OCI-LY3 (cell line): ENCODE results near the gene ACAN.
A peak's percentile ranks its signal among the peaks of the same experiment; 100 is the strongest.

Source experiments
- H2AFZ ChIP-seq: fragments of 200-600, 300-600 bp; shearing (Covaris generic); 2 replicates; pipeline ENCODE4 v1.6.0; 2014; ENCODE audit warnings: antibody characterized with exemption, low read depth, low read length
- H3K27ac ChIP-seq: fragments of 200-600, 300-600 bp; sonication (generic); 2 replicates; pipeline ENCODE4 v1.5.1; 2014; ENCODE audit warnings: mild to moderate bottlenecking, low read length, moderate library complexity, mixed read lengths
- H3K27me3 ChIP-seq: fragments of 200-600, 300-600 bp; sonication (generic); 2 replicates; pipeline ENCODE4 v1.6.1; 2014; ENCODE audit warnings: low read depth, low read length, mixed read lengths
- H3K36me3 ChIP-seq: fragments of 200-600, 300-600 bp; sonication (generic); replicated peaks from 2 replicates; pipeline ENCODE3; 2014; ENCODE audit warnings: low read depth, low read length, mixed read lengths
- H3K4me1 ChIP-seq: fragments of 300-600, 200-600 bp; sonication (generic); 2 replicates; pipeline ENCODE4 v1.6.1; 2014; ENCODE audit warnings: low read length, mixed read lengths
- H3K4me2 ChIP-seq: fragments of 200-600, 300-600 bp; sonication (generic); 2 replicates; pipeline ENCODE4 v1.6.1; 2014; ENCODE audit warnings: low read length, mixed read lengths
- H3K4me3 ChIP-seq: fragments of 300-600, 200-600 bp; sonication (generic); 2 replicates; pipeline ENCODE4 v1.5.1; 2014; ENCODE audit warnings: antibody characterized with exemption, mild to moderate bottlenecking, low read length, moderate library complexity
- H3K79me2 ChIP-seq: fragments of 300-600, 200-600 bp; shearing (Covaris generic); 2 replicates; pipeline ENCODE4 v1.6.1; 2014; ENCODE audit warnings: mild to moderate bottlenecking, low read length, mixed read lengths
- H3K9ac ChIP-seq: fragments of 300-600, 200-600 bp; shearing (Covaris generic); 2 replicates; pipeline ENCODE4 v1.6.0; 2014; ENCODE audit warnings: mild to moderate bottlenecking, low read length, moderate library complexity
- H3K9me3 ChIP-seq: fragments of 200-600, 300-600 bp; shearing (Covaris generic); 2 replicates; pipeline ENCODE4 v1.6.1; 2014; ENCODE audit warnings: low read length, mixed read lengths; ENCODE audit not compliant: insufficient read depth
- H4K20me1 ChIP-seq: fragments of 200-600, 300-600 bp; sonication (generic); 2 replicates; pipeline ENCODE4 v1.6.1; 2016; ENCODE audit warnings: low read length, mixed read lengths; ENCODE audit not compliant: insufficient read depth
- EZH2phosphoT487 ChIP-seq: fragments of 200-600 bp; shearing (Covaris generic); IDR thresholded peaks from 2 replicates; pipeline ENCODE4 v1.6.1; 2018; ENCODE audit warnings: antibody characterized with exemption, mixed run types, low read depth
- TF ChIP-seq, protein P1 (sequence below): fragments of 200-600, 300-600 bp; sonication (generic); IDR thresholded peaks from 2 replicates; pipeline ENCODE4 v1.5.1; 2014; ENCODE audit warnings: antibody characterized with exemption, low read length, low read depth

The ACAN gene

DNA sequence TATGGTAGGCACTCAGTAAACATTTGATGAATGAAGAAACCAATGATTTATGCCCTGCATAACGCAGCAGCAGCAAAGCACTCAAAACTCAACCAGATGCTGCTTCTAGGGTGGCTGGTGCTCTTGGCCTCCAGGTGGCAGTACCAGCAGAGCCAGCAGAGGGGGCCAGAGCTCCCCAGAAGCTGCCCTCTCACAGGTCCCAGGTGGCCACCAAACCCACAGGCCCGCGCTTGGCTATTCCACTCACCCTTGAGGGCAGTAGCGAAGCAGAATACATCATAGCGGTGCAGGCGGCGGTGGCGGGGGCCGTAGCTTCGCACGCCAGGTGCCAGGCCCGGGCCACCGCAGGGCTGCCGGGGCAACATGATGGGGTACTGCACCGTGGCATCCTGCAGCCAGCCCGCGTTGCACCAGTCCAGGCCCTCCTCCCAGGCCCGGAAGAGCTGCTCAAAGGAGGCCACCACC is 75.5 kb downstream of the ACAN start:
- Histone ChIP-seq H3K27me3 (no peaks in the 10 kb centered on the region), H3K4me2 (no peak overlapping the region), H3K36me3 (no peaks in the 10 kb centered on the region), H2AFZ (no peak overlapping the region), H4K20me1 (no peaks in the 10 kb centered on the region), H3K9ac (no peak overlapping the region), H3K9me3 (no peaks in the 10 kb centered on the region), H3K4me1 (no peaks in the 10 kb centered on the region), H3K4me3 (no peak overlapping the region), H3K27ac (no peak overlapping the region), H3K79me2 (no peaks in the 10 kb centered on the region)
- TF ChIP-seq, protein P1, sequence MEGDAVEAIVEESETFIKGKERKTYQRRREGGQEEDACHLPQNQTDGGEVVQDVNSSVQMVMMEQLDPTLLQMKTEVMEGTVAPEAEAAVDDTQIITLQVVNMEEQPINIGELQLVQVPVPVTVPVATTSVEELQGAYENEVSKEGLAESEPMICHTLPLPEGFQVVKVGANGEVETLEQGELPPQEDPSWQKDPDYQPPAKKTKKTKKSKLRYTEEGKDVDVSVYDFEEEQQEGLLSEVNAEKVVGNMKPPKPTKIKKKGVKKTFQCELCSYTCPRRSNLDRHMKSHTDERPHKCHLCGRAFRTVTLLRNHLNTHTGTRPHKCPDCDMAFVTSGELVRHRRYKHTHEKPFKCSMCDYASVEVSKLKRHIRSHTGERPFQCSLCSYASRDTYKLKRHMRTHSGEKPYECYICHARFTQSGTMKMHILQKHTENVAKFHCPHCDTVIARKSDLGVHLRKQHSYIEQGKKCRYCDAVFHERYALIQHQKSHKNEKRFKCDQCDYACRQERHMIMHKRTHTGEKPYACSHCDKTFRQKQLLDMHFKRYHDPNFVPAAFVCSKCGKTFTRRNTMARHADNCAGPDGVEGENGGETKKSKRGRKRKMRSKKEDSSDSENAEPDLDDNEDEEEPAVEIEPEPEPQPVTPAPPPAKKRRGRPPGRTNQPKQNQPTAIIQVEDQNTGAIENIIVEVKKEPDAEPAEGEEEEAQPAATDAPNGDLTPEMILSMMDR: peak; percentile 88
- no peak for TF ChIP-seq EZH2phosphoT487

DNA sequence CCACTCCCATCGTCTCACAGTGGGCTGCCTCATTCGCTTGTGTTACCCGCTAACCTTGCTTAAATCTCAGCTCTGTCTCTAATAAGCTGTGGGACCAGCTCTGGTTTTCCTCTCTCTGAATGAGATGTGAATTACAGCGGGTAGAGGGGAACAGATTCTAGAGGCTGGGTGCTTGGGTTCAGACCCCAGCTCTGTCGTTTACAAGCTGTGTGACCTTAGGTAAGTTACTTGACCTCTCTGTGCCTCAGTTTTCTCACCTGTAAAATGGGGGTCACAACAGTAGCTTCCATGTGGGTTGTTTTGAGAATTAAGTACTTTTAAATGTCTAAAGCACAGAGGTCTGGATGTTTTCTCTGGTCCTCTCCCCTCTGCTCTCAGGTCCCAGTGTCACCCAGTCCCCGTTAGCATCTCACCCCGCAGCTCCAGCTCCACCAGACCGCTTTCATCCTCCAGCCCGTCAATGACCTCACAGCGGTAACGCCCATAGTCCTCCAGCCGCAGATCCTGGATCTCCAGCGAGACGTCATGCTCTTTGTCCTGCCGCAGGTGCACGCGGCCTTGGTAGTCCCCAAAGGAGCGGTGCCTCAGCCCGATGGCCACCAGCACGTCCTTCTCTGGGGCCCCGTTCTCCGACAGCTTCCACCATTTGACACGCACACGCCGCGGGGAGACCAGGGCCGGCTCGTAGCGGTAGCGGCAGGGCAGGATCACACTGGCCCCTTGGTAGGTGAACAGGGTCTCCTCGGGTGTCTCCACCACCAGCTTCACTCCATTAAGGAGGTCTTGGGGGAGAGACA is 77.9 kb downstream of the ACAN start:
- Histone ChIP-seq H3K36me3 (no peaks in the 10 kb centered on the region), H3K4me2 (no peak overlapping the region), H3K4me3 (no peak overlapping the region), H3K9ac (no peak overlapping the region), H2AFZ (no peak overlapping the region), H3K27me3 (no peaks in the 10 kb centered on the region), H3K79me2 (no peaks in the 10 kb centered on the region), H3K27ac (no peak overlapping the region), H3K4me1 (no peaks in the 10 kb centered on the region), H4K20me1 (no peaks in the 10 kb centered on the region), H3K9me3 (no peaks in the 10 kb centered on the region)
- TF ChIP-seq, protein P1: no peak
- no peak for TF ChIP-seq EZH2phosphoT487

GRCh38 chr15:88881775-88882174 is 78.5 kb downstream of the ACAN start:
- H3K27me3 ChIP-seq: no peaks in the 10 kb centered on the region
- H4K20me1 ChIP-seq: no peaks in the 10 kb centered on the region
- H3K9ac ChIP-seq: no peak overlapping the region
- no peaks in the 10 kb centered on the region for H3K9me3 ChIP-seq
- H3K27ac ChIP-seq: no peak overlapping the region
- H3K4me1 ChIP-seq: no peaks in the 10 kb centered on the region
- TF ChIP-seq, protein P1: no peak
- TF ChIP-seq EZH2phosphoT487: no peak
- H2AFZ ChIP-seq: no peak overlapping the region
- no peaks in the 10 kb centered on the region for H3K79me2 ChIP-seq
- no peak overlapping the region for H3K4me3 ChIP-seq
- no peak overlapping the region for H3K4me2 ChIP-seq
- no peaks in the 10 kb centered on the region for H3K36me3 ChIP-seq

- H4K20me1 ChIP-seq: no peaks in the 10 kb centered on the region
- H3K36me3 ChIP-seq: no peaks in the 10 kb centered on the region
- no peak overlapping the region for H3K9ac ChIP-seq
- no peaks in the 10 kb centered on the region for H3K4me1 ChIP-seq
- TF ChIP-seq EZH2phosphoT487: no peak
- TF ChIP-seq, protein P1: no peak
- H3K27ac ChIP-seq: no peak overlapping the region
- no peaks in the 10 kb centered on the region for H3K9me3 ChIP-seq
- no peaks in the 10 kb centered on the region for H3K79me2 ChIP-seq
- no peak overlapping the region for H3K4me3 ChIP-seq
- H3K4me2 ChIP-seq: no peak overlapping the region
- no peaks in the 10 kb centered on the region for H3K27me3 ChIP-seq
- no peak overlapping the region for H2AFZ ChIP-seq
These were observed 79.5 kb downstream of the ACAN start for GRCh38 chr15:88882785-88883184.
